Activated CD4-positive, alpha-beta T cell treated with anti-CD3 and anti-CD28 coated beads, Interleukin-2, amount 10 ng/mL, durations not matched to agents 24 days and 14 days (primary cell): ENCODE measurements around the gene QPRT. TPM values are rescaled to one million over a fixed set of nuclear protein-coding genes. Genes with fewer than 3 reads are reported as not detected.
A peak's percentile ranks its signal among the peaks of the same experiment; 100 is the strongest.
"Not testable (repeated sequence)": the region's sequence is repeated elsewhere in the genome, so short reads cannot be mapped to it uniquely, and the experiment has no call there.

Source experiments
- DNase-seq: peaks from one replicate; pipeline ENCODE4 v3.0.0; 2022
- H3K27ac Mint-ChIP-seq: one replicate; pipeline ENCODE4 v1.8.0; 2022; ENCODE audit warnings: mild to moderate bottlenecking, mixed read lengths
- H3K27me3 Mint-ChIP-seq: one replicate; pipeline ENCODE4 v1.8.0; 2022; ENCODE audit warnings: mixed read lengths
- H3K36me3 Mint-ChIP-seq: one replicate; pipeline ENCODE4 v1.8.0; 2022; ENCODE audit warnings: low read depth, mild to moderate bottlenecking, mixed read lengths
- H3K4me1 Mint-ChIP-seq: one replicate; pipeline ENCODE4 v1.8.0; 2021; ENCODE audit warnings: mixed read lengths
- H3K4me3 Mint-ChIP-seq: one replicate; pipeline ENCODE4 v1.8.0; 2022; ENCODE audit warnings: mild to moderate bottlenecking, moderate library complexity, mixed read lengths
- H3K9me3 Mint-ChIP-seq: one replicate; pipeline ENCODE4 v1.8.0; 2021; ENCODE audit warnings: mixed read lengths
- intact Hi-C: fragments of 100-400 bp; cut with micrococcal nuclease; formaldehyde crosslinking; loops from one replicate; pipeline ENCODE4 v1.15.1; 2023
- total RNA-seq: library from RNA; stranded (reverse); gene quantifications from 2 replicates; pipeline ENCODE4 v1.2.3, GENCODE V29; 2022

The QPRT gene
- total RNA-seq, 1 donor from 2014 or later: 5.8 TPM

- H3K4me1 Mint-ChIP-seq: peaks cover 35% of the 10 kb centered on the region
- H3K27me3 Mint-ChIP-seq: peaks cover 5% of the 10 kb centered on the region
- H3K4me3 Mint-ChIP-seq: no peak overlapping the region
- no peak for DNase-seq
- H3K27ac Mint-ChIP-seq: no peak overlapping the region
- no peaks in the 10 kb centered on the region for H3K36me3 Mint-ChIP-seq
- no peaks in the 10 kb centered on the region for H3K9me3 Mint-ChIP-seq
- intact Hi-C loops: no loop called here
These were observed 26.1 kb downstream of the QPRT start for GRCh38 chr16:29705030-29705429.

- H3K36me3 Mint-ChIP-seq, H3K27ac Mint-ChIP-seq, H3K9me3 Mint-ChIP-seq, H3K4me3 Mint-ChIP-seq, DNase-seq, intact Hi-C loops, H3K27me3 Mint-ChIP-seq: not testable (repeated sequence)
- H3K4me1 Mint-ChIP-seq: peaks cover 24% of the 10 kb centered on the region
These were observed 28.2 kb downstream of the QPRT start for GRCh38 chr16:29707160-29707559.

- DNase-seq: no peak
- peaks cover 5% of the 10 kb centered on the region for H3K27me3 Mint-ChIP-seq
- H3K4me1 Mint-ChIP-seq: peaks cover 12% of the 10 kb centered on the region
- intact Hi-C loops: no loop called here
- H3K9me3 Mint-ChIP-seq: no peaks in the 10 kb centered on the region
- no peaks in the 10 kb centered on the region for H3K36me3 Mint-ChIP-seq
- H3K27ac Mint-ChIP-seq: no peak overlapping the region
- no peak overlapping the region for H3K4me3 Mint-ChIP-seq
These were observed 30.1 kb downstream of the QPRT start for GRCh38 chr16:29708917-29709600.

GRCh38 chr16:29709657-29710056, 30.7 kb downstream of the QPRT start:
- H3K4me1 Mint-ChIP-seq: peaks cover 12% of the 10 kb centered on the region
- not testable (repeated sequence) for H3K9me3 Mint-ChIP-seq, H3K27ac Mint-ChIP-seq, H3K27me3 Mint-ChIP-seq, H3K36me3 Mint-ChIP-seq, H3K4me3 Mint-ChIP-seq, DNase-seq
- intact Hi-C loops: loop anchor here (1.0 kb wide), 1 partner anchor 7 kb away; no protein-coding TSS in a partner anchor

GRCh38 chr16:29710227-29711219, 31.5 kb downstream of the QPRT start:
- H3K27me3 Mint-ChIP-seq: peaks cover 16% of the 10 kb centered on the region

GRCh38 chr16:29712809-29713208, 33.8 kb downstream of the QPRT start:
- H3K27me3 Mint-ChIP-seq: peaks cover 19% of the 10 kb centered on the region
- H3K27ac Mint-ChIP-seq: no peak overlapping the region
- no peaks in the 10 kb centered on the region for H3K9me3 Mint-ChIP-seq
- no peak for DNase-seq
- intact Hi-C loops: no loop called here
- H3K36me3 Mint-ChIP-seq: no peaks in the 10 kb centered on the region
- peaks cover 10% of the 10 kb centered on the region for H3K4me1 Mint-ChIP-seq
- no peak overlapping the region for H3K4me3 Mint-ChIP-seq

More at GRCh38 chr16:29710227-29711219, 31.5 kb downstream of the QPRT start:
- Mint-ChIP-seq H3K36me3 (no peaks in the 10 kb centered on the region), H3K4me3 (no peak overlapping the region), H3K27ac (no peak overlapping the region), H3K9me3 (no peaks in the 10 kb centered on the region), H3K4me1 (peaks cover 10% of the 10 kb centered on the region)
- DNase-seq: peak; percentile 86
- intact Hi-C loops: loop anchor here (1.0 kb wide), 1 partner anchor 8 kb away; no protein-coding TSS in a partner anchor

GRCh38 chr16:29714396-29714795, 35.4 kb downstream of the QPRT start:
- intact Hi-C loops: no loop called here
- H3K4me1 Mint-ChIP-seq: peaks cover 12% of the 10 kb centered on the region
- H3K9me3 Mint-ChIP-seq: no peaks in the 10 kb centered on the region
- no peak for DNase-seq
- peaks cover 17% of the 10 kb centered on the region for H3K27me3 Mint-ChIP-seq
- H3K36me3 Mint-ChIP-seq: no peaks in the 10 kb centered on the region
- H3K27ac Mint-ChIP-seq: no peak overlapping the region
- H3K4me3 Mint-ChIP-seq: no peak overlapping the region

- intact Hi-C loops: no loop called here
- H3K36me3 Mint-ChIP-seq: no peaks in the 10 kb centered on the region
- H3K27me3 Mint-ChIP-seq: peaks cover 14% of the 10 kb centered on the region
- no peak overlapping the region for H3K27ac Mint-ChIP-seq
- H3K4me3 Mint-ChIP-seq: no peak overlapping the region
- peaks cover 8% of the 10 kb centered on the region for H3K4me1 Mint-ChIP-seq
- DNase-seq: no peak
- H3K9me3 Mint-ChIP-seq: no peaks in the 10 kb centered on the region
These were observed 36.0 kb downstream of the QPRT start for GRCh38 chr16:29714972-29715371.

- peaks cover 13% of the 10 kb centered on the region for H3K4me1 Mint-ChIP-seq
- H3K9me3 Mint-ChIP-seq: no peaks in the 10 kb centered on the region
- no peak for DNase-seq
- no peak overlapping the region for H3K27ac Mint-ChIP-seq
- no peaks in the 10 kb centered on the region for H3K36me3 Mint-ChIP-seq
- no peak overlapping the region for H3K4me3 Mint-ChIP-seq
- intact Hi-C loops: no loop called here
- H3K27me3 Mint-ChIP-seq: peaks cover 14% of the 10 kb centered on the region
These were observed 38.1 kb downstream of the QPRT start for GRCh38 chr16:29717113-29717512.

GRCh38 chr16:29719063-29719462, 40.1 kb downstream of the QPRT start:
- intact Hi-C loops: no loop called here
- Mint-ChIP-seq H3K4me3 (no peak overlapping the region), H3K9me3 (no peaks in the 10 kb centered on the region), H3K36me3 (no peaks in the 10 kb centered on the region), H3K4me1 (peaks cover 14% of the 10 kb centered on the region), H3K27ac (no peak overlapping the region), H3K27me3 (peaks cover 14% of the 10 kb centered on the region)
- no peak for DNase-seq

GRCh38 chr16:29720703-29721102, 41.7 kb downstream of the QPRT start:
- no peak for DNase-seq
- Mint-ChIP-seq H3K27ac (no peak overlapping the region), H3K27me3 (peaks cover 3% of the 10 kb centered on the region), H3K9me3 (no peaks in the 10 kb centered on the region), H3K4me3 (no peak overlapping the region), H3K4me1 (peaks cover 17% of the 10 kb centered on the region), H3K36me3 (no peaks in the 10 kb centered on the region)
- intact Hi-C loops: loop anchor here (2.0 kb wide), 1 partner anchor 20 kb away; no protein-coding TSS in a partner anchor

GRCh38 chr16:29721167-29721879, 42.3 kb downstream of the QPRT start:
- not testable (repeated sequence) for H3K36me3 Mint-ChIP-seq, H3K9me3 Mint-ChIP-seq, H3K4me3 Mint-ChIP-seq, H3K27ac Mint-ChIP-seq, H3K27me3 Mint-ChIP-seq
- intact Hi-C loops: loop anchor here (2.0 kb wide), 1 partner anchor 21 kb away; no protein-coding TSS in a partner anchor
- peaks cover 17% of the 10 kb centered on the region for H3K4me1 Mint-ChIP-seq
- DNase-seq: peak; percentile 80

GRCh38 chr16:29726845-29727377, 47.9 kb downstream of the QPRT start:
- Mint-ChIP-seq H3K4me1 (peaks cover 20% of the 10 kb centered on the region), H3K4me3 (no peak overlapping the region), H3K36me3 (peaks cover 3% of the 10 kb centered on the region), H3K27me3 (peaks cover 18% of the 10 kb centered on the region), H3K9me3 (peaks cover 3% of the 10 kb centered on the region), H3K27ac (no peak overlapping the region)
- intact Hi-C loops: no loop called here
- DNase-seq: no peak
